Activated T-cell treated with anti-CD3 and anti-CD28 coated beads, Interleukin-2, amount 50 U/mL, for 4 hours (primary cell): Measurements from ENCODE around the gene LGMN. TPM values are rescaled to one million over a fixed set of nuclear protein-coding genes. Genes with fewer than 3 reads are reported as not detected.
"Not testable (repeated sequence)": the region's sequence is repeated elsewhere in the genome, so short reads cannot be mapped to it uniquely, and the experiment has no call there.

ENCODE experiments used
- ATAC-seq, 2 donors: fragments of 200-7000 bp; cut with Tn5 transposase; one replicate each; pipeline ENCODE4 v1.10.0; 2021
- DNase-seq: peaks from one replicate; pipeline ENCODE4 v3.0.0-alpha.2; 2020
- H3K27me3 Mint-ChIP-seq: one replicate; pipeline ENCODE4 v1.8.0; 2021; ENCODE audit warnings: low read depth, mixed read lengths
- H3K36me3 Mint-ChIP-seq: one replicate; pipeline ENCODE4 v1.8.0; 2022; ENCODE audit warnings: mixed read lengths; ENCODE audit not compliant: insufficient read depth
- H3K4me1 Mint-ChIP-seq: one replicate; pipeline ENCODE4 v1.8.0; 2021; ENCODE audit warnings: low read depth, mixed read lengths
- H3K4me3 Mint-ChIP-seq: one replicate; pipeline ENCODE4 v1.8.0; 2021; ENCODE audit warnings: mild to moderate bottlenecking, moderate library complexity, mixed read lengths
- H3K9me3 Mint-ChIP-seq: one replicate; pipeline ENCODE4 v1.8.0; 2021; ENCODE audit warnings: mixed read lengths
- total RNA-seq, 3 donors: library from RNA; stranded (reverse); gene quantifications; one replicate each; pipeline ENCODE4 v1.2.1, GENCODE V29; 2021

Gene LGMN
- total RNA-seq, 3 donors from 2014 or later: 2.9 to 4.8 (median 3.3) TPM

DNA sequence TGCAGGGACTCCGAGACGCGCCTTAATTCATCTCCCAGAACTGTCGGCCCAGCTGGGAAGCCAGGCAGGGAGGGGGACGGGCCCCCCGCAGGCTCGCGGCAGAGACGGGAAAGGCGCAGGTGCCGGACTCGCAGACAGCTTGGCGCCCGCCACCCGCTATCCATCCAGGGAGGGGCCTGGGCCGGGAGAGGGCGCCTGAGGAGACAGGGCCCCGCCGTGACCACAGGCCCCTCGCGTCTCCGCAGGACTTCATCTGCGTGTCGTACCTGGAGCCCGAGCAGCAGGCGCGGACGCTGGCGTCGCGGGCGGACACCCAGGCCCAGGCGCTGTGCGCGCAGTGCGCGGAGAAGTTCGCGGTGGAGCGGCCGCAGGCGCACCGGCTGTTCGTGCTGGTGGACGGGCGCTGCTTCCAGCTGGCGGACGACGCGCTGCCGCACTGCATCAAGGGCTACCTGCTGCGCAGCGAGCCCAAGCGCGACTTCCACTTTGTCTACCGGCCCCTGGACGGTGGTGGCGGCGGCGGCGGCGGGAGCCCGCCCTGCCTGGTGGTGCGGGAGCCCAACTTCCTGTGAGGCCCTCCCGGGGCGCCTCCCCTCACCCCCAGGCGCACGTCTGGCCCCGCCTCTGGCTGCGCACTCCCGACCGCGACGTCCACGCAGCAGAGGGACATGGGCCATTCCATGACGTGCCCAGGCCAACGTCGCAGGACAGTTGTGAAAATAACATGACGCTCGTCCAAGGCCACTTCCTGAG is 60.6 kb downstream of the LGMN start:
- ATAC-seq: no peak
- Mint-ChIP-seq H3K9me3 (no peaks in the 10 kb centered on the region), H3K4me3 (no peak overlapping the region), H3K36me3 (peaks cover 10% of the 10 kb centered on the region), H3K27me3 (no peaks in the 10 kb centered on the region), H3K4me1 (peaks cover 8% of the 10 kb centered on the region)
- no peak for DNase-seq

- Mint-ChIP-seq H3K4me3 (no peak overlapping the region), H3K9me3 (no peaks in the 10 kb centered on the region), H3K27me3 (no peaks in the 10 kb centered on the region), H3K36me3 (peaks cover 10% of the 10 kb centered on the region), H3K4me1 (peaks cover 2% of the 10 kb centered on the region)
- peak; percentile 75 for DNase-seq
- ATAC-seq: peak; percentile 78 to 82
Observed at GRCh38 chr14:92686900-92687427, 61.5 kb downstream of the LGMN start.

DNA sequence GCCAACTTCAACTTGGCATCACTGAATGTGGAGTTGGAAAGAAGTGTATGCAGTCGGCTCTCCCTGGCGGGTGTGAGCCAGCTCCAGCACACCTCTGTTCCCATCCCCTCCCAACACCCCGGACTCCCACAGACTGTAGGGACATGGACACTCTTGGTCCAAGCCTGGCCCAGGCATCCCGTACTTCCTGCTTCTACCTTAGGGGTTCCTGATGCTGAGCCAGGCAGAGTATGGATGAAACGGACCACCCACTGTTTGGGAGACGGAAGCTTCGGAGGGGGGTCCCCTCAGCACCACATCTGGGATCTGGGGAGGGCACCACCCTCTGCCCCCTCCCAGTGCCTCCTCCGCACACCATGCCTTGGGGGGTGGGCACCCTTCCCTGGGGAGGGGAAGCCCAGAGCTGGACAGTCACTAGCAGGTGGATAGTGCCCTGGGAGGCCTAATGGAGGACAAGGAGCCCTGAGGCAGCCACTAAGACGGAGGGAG is 62.0 kb downstream of the LGMN start:
- no peaks in the 10 kb centered on the region for H3K9me3 Mint-ChIP-seq
- peaks cover 3% of the 10 kb centered on the region for H3K4me1 Mint-ChIP-seq
- H3K27me3 Mint-ChIP-seq: no peaks in the 10 kb centered on the region
- no peak overlapping the region for H3K4me3 Mint-ChIP-seq
- peaks cover 11% of the 10 kb centered on the region for H3K36me3 Mint-ChIP-seq
- ATAC-seq: no peak
- no peak for DNase-seq

GRCh38 chr14:92685784-92686355 is 62.6 kb downstream of the LGMN start:
- H3K36me3 Mint-ChIP-seq: peaks cover 16% of the 10 kb centered on the region
- no peak for DNase-seq
- no peak for ATAC-seq
- peaks cover 9% of the 10 kb centered on the region for H3K4me1 Mint-ChIP-seq
- H3K9me3 Mint-ChIP-seq: no peaks in the 10 kb centered on the region
- no peaks in the 10 kb centered on the region for H3K27me3 Mint-ChIP-seq
- H3K4me3 Mint-ChIP-seq: no peak overlapping the region

DNA sequence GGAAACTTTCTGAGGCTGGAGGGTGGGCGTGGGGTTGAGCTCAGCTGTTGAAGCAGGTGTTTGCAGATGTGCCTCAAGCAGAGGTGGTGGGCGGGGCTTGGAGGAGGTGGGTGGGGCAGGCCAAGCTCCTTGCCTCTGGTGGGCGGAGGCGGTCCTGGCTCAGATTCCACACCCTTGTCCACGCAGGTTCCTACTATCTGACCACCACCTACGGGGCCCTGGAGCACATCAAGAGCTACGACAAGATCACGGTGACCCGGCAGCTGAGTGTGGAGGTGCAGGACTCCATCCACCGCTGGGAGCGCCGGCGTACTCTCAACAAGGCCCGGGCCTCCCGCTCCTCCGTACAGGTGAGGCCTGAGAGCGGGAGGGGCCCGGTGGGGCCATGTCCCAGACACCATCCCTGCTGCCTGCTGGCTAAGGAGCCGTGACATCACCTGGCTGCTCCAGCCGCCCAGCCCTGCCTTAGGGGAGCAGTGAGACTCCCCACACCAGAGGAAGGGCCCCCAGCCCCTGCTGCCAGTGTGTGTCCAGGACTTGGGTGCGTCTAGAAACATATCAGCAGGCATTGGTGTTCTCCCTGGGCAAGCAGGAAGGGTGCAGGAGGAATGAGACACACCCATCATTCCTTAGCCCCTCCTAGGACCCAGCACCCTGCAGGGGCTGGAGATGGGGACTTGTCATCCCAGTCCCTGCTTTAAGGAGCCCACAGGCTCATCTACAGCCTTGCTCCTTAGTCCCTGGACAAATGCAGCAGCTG is 63.4 kb downstream of the LGMN start:
- Mint-ChIP-seq H3K9me3 (no peaks in the 10 kb centered on the region), H3K4me1 (peaks cover 9% of the 10 kb centered on the region), H3K4me3 (no peak overlapping the region), H3K36me3 (peaks cover 20% of the 10 kb centered on the region), H3K27me3 (no peaks in the 10 kb centered on the region)
- DNase-seq (no peak), ATAC-seq (no peak)

DNA sequence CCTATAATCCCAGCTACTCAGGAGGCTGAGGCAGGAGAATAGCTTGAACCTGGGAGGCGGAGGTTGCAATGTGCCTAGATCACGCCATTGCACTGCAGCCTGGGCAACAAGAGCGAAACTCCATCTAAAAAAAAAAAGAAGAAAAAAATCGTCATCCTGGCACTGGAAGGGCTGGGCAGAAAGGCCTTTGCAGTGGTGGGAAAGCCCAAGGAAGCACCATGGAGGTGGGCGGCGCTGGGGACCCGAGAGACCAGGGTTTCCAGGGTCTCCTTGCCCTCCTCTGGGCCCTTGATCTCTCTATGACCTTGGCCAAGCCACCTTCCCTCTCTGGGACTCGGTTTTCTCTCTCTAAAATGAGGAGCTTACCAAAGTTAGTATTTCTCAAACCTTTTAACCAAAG is 65.4 kb downstream of the LGMN start:
- ATAC-seq (no peak), DNase-seq (no peak)
- no peaks in the 10 kb centered on the region for H3K27me3 Mint-ChIP-seq
- peaks cover 12% of the 10 kb centered on the region for H3K4me1 Mint-ChIP-seq
- H3K4me3 Mint-ChIP-seq: no peak overlapping the region
- H3K9me3 Mint-ChIP-seq: no peaks in the 10 kb centered on the region
- H3K36me3 Mint-ChIP-seq: peaks cover 31% of the 10 kb centered on the region

DNA sequence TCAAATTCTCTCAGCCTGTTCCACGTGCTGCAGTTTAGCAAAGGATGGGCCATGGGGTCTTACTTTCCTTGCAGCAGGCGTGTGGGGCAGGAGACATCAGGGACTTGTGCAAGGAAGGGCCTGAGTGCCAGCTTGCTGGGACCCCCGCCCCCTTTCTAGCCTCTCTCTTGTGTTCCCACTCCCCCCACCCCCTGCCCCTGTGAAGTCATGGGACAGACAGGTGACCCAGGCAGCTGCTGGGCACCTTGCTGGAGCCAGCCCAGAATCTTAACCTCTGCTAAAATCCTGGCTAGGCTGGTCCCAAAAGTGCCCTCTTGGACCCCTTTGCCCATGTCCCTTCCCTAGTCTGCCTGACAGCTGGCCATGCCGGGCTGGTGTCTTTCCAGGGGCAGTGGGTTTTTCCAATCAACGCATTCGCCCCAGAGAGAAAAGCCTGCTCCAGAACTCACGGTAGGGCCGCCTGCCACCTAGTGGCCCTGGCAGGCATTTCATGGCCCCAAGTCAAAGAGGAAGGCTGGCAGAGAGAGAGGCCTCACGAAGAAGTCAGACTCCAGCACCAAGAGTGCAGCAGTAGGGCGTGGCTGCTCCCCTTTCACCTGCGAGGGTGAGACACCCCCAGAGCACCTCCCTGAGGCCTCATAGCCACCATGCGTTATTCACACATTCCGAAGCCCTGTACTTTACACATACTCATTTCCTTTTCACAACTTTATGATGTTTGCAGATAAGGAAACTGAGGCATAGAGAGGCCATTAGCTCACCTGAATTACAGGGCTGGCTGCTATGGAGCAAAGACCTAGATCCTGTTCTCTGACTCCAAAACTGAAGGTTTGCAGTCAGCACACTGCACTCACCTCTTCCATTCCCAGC is 67.4 kb downstream of the LGMN start:
- peaks cover 37% of the 10 kb centered on the region for H3K36me3 Mint-ChIP-seq
- peak; percentile 60 to 61 for ATAC-seq
- H3K27me3 Mint-ChIP-seq: no peaks in the 10 kb centered on the region

GRCh38 chr14:92680330-92680729 is 68.1 kb downstream of the LGMN start:
- not testable (repeated sequence) for H3K27me3 Mint-ChIP-seq

More for the DNA sequence above, 67.4 kb downstream of the LGMN start:
- Mint-ChIP-seq H3K9me3 (no peaks in the 10 kb centered on the region), H3K4me1 (peaks cover 30% of the 10 kb centered on the region), H3K4me3 (no peak overlapping the region)
- peak; percentile 72 for DNase-seq

GRCh38 chr14:92679246-92679645 is 69.2 kb downstream of the LGMN start:
- no peak for ATAC-seq
- no peak for DNase-seq
- peaks cover 41% of the 10 kb centered on the region for H3K36me3 Mint-ChIP-seq
- peaks cover 39% of the 10 kb centered on the region for H3K4me1 Mint-ChIP-seq
- no peak overlapping the region for H3K4me3 Mint-ChIP-seq
- H3K9me3 Mint-ChIP-seq: no peaks in the 10 kb centered on the region
- no peaks in the 10 kb centered on the region for H3K27me3 Mint-ChIP-seq

More at GRCh38 chr14:92680330-92680729, 68.1 kb downstream of the LGMN start:
- H3K9me3 Mint-ChIP-seq, DNase-seq, H3K4me3 Mint-ChIP-seq, ATAC-seq: not testable (repeated sequence)
- peaks cover 34% of the 10 kb centered on the region for H3K4me1 Mint-ChIP-seq
- peaks cover 36% of the 10 kb centered on the region for H3K36me3 Mint-ChIP-seq

DNA sequence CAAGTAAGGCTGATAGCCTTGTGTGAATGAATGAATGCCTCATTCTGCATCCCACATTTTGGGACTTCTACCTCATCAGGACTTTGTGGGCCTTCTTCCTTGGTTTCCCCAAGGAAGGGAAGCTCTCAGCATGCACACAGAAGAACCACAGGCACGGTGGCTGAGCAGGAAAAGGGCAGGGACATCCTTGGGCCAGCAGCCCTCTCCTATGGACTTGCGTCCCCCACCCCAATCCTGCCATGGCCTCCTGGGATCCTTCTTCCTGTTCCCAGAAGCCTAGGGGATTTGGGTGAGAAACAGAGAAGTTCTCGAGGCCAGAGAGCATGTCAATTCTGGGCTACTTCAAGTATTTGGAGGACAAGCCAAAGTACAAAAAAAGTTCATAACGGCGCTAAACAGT is 69.7 kb downstream of the LGMN start:
- H3K4me3 Mint-ChIP-seq: no peak overlapping the region
- no peaks in the 10 kb centered on the region for H3K9me3 Mint-ChIP-seq
- DNase-seq: no peak
- H3K27me3 Mint-ChIP-seq: no peaks in the 10 kb centered on the region
- ATAC-seq: no peak
- peaks cover 41% of the 10 kb centered on the region for H3K36me3 Mint-ChIP-seq
- H3K4me1 Mint-ChIP-seq: peaks cover 43% of the 10 kb centered on the region

GRCh38 chr14:92677955-92678354 is 70.5 kb downstream of the LGMN start:
- peaks cover 45% of the 10 kb centered on the region for H3K4me1 Mint-ChIP-seq
- H3K4me3 Mint-ChIP-seq: no peak overlapping the region
- H3K27me3 Mint-ChIP-seq: no peaks in the 10 kb centered on the region
- DNase-seq: no peak
- no peak for ATAC-seq
- peaks cover 43% of the 10 kb centered on the region for H3K36me3 Mint-ChIP-seq
- no peaks in the 10 kb centered on the region for H3K9me3 Mint-ChIP-seq

GRCh38 chr14:92677087-92677668 is 71.2 kb downstream of the LGMN start:
- Mint-ChIP-seq H3K36me3 (peaks cover 43% of the 10 kb centered on the region), H3K4me1 (peaks cover 45% of the 10 kb centered on the region), H3K9me3 (no peaks in the 10 kb centered on the region), H3K27me3 (no peaks in the 10 kb centered on the region), H3K4me3 (no peak overlapping the region)
- no peak for DNase-seq
- ATAC-seq: peak; percentile 88 to 89

GRCh38 chr14:92676403-92677086 is 71.9 kb downstream of the LGMN start:
- no peak overlapping the region for H3K4me3 Mint-ChIP-seq
- no peak for DNase-seq
- peaks cover 43% of the 10 kb centered on the region for H3K36me3 Mint-ChIP-seq
- no peaks in the 10 kb centered on the region for H3K9me3 Mint-ChIP-seq
- peaks cover 49% of the 10 kb centered on the region for H3K4me1 Mint-ChIP-seq
- ATAC-seq: no peak
- no peaks in the 10 kb centered on the region for H3K27me3 Mint-ChIP-seq
